Measurements from ENCODE around the gene RALGDS.

RALGDS gene

GRCh38 chr9:133113949-133114885 is 6.8 kb downstream of the RALGDS start:
- H3K4me3 ChIP-seq (ENCODE audit: low read depth, low read length): no peak overlapping the region
- peaks cover 30% of the 10 kb centered on the region for H3K36me3 ChIP-seq
- H3K27me3 ChIP-seq (ENCODE audit: insufficient read depth, low read depth, severe bottlenecking): no peaks in the 10 kb centered on the region
- peak; percentile 90 for DNase-seq
- no peaks in the 10 kb centered on the region for H3K9me3 ChIP-seq (ENCODE audit: severe bottlenecking)
- peak overlapping the region; percentile 82 for H3K27ac ChIP-seq
- TF ChIP-seq CTCF (IDR thresholded peaks at IDR 0.05; ENCODE audit: low read depth, low read length): no peak

GRCh38 chr9:133113163-133113948 is 7.7 kb downstream of the RALGDS start:
- Histone ChIP-seq H3K4me3 (ENCODE audit: low read depth, low read length) (no peak overlapping the region), H3K27ac (peak overlapping the region; percentile 82), H3K9me3 (ENCODE audit: severe bottlenecking) (no peaks in the 10 kb centered on the region), H3K27me3 (ENCODE audit: insufficient read depth, low read depth, severe bottlenecking) (no peaks in the 10 kb centered on the region), H3K36me3 (peaks cover 37% of the 10 kb centered on the region)
- peak; percentile 9 for DNase-seq
- TF ChIP-seq CTCF (IDR thresholded peaks at IDR 0.05; ENCODE audit: low read depth, low read length): no peak

DNA sequence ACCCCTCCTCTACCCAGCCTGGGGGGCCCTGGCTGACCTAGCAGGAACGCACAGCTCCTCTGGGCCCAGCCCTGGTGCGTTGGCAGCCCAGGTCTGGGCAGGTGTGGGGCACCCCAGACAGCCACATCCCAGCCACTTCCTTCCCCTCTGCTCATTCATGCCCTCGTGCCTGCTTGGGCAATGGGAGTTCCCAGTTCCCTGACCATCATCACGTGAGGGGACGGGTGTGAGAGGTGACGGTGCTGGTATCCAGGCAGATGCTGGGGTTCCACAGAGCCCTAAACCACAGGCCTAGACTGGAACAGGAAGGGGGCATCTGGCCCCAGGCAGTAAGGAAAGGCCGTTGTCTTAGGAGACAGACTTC is 8.4 kb downstream of the RALGDS start:
- Histone ChIP-seq H3K27ac (peak overlapping the region; percentile 82), H3K27me3 (ENCODE audit: insufficient read depth, low read depth, severe bottlenecking) (no peaks in the 10 kb centered on the region), H3K4me3 (ENCODE audit: low read depth, low read length) (no peak overlapping the region), H3K9me3 (ENCODE audit: severe bottlenecking) (no peaks in the 10 kb centered on the region), H3K36me3 (peaks cover 43% of the 10 kb centered on the region)
- peak; percentile 17 for DNase-seq
- TF ChIP-seq CTCF (IDR thresholded peaks at IDR 0.05; ENCODE audit: low read depth, low read length): no peak

GRCh38 chr9:133111808-133112662 is 9.0 kb downstream of the RALGDS start:
- no peak for DNase-seq
- TF ChIP-seq CTCF (IDR thresholded peaks at IDR 0.05; ENCODE audit: low read depth, low read length): no peak
- no peak overlapping the region for H3K4me3 ChIP-seq (ENCODE audit: low read depth, low read length)
- H3K27ac ChIP-seq: peak overlapping the region; percentile 82
- peaks cover 49% of the 10 kb centered on the region for H3K36me3 ChIP-seq
- H3K9me3 ChIP-seq (ENCODE audit: severe bottlenecking): no peaks in the 10 kb centered on the region
- H3K27me3 ChIP-seq (ENCODE audit: insufficient read depth, low read depth, severe bottlenecking): no peaks in the 10 kb centered on the region

DNA sequence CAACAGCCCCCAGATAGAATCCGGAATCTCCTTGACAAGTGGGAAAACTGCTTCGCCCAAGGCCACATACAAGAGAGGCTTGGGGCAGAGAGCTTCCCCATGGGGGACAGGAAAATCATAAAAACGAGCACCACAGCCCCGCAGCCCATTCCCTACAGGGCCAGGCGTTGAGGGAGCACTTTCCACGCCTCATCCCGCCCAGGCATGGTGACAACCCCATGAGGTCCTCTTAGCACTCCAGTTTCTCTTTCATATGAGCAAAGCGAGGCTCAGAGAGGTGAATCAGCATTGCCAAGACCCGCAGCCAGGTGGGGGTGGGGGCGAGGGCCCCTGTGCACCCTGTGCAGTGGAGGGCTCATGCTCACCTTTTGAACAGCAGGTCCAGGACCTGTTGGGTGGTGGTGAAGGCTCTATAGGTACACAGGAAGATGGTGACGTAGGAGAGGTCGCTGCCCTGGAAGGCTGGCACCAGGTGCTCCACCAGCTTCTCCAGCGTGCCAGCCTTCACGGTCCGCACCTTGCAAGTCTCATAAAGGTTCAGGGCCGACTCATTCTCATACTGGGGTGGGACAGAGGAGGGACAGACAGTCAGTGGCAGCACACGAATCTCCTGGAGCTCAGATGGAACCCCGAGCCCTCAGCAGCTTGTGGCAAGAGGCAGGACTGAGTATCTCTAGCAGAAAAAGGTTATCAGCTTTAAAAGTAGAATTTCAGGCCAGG is 10.9 kb downstream of the RALGDS start:
- Histone ChIP-seq H3K4me3 (ENCODE audit: low read depth, low read length) (no peak overlapping the region), H3K9me3 (ENCODE audit: severe bottlenecking) (no peaks in the 10 kb centered on the region), H3K36me3 (peaks cover 65% of the 10 kb centered on the region), H3K27ac (no peak overlapping the region), H3K27me3 (ENCODE audit: insufficient read depth, low read depth, severe bottlenecking) (no peaks in the 10 kb centered on the region)
- no peak for TF ChIP-seq CTCF (IDR thresholded peaks at IDR 0.05; ENCODE audit: low read depth, low read length)
- DNase-seq: no peak
